GM12878 (cell line): ENCODE measurements around the gene PLAC8. TPM values are rescaled to one million over a fixed set of nuclear protein-coding genes. Genes with fewer than 3 reads are reported as not detected.
A peak's percentile ranks its signal among the peaks of the same experiment; 100 is the strongest.

ENCODE experiments used
- BACH1 ChIP-seq: fragments of 450-650 bp; IDR thresholded peaks from 2 replicates; pipeline ENCODE4 v1.6.1; 2017; ENCODE audit warnings: mild to moderate bottlenecking, borderline replicate concordance
- BHLHE40 ChIP-seq, 2 experiments: fragments of 450-650 bp in 1 of 2; IDR thresholded peaks; 2 replicates each; pipeline ENCODE4 v1.6.1; 2011 to 2017; ENCODE audit warnings: low read depth in 2 of 2, borderline replicate concordance in 1 of 2, improper control_type of control experiment in 1 of 2, low read length in 1 of 2, mild to moderate bottlenecking in 1 of 2
- CBFB ChIP-seq: IDR thresholded peaks from 2 replicates; pipeline ENCODE4 v1.6.1; 2016; ENCODE audit warnings: antibody characterized with exemption, low read depth
- EED ChIP-seq: sonication (generic); IDR thresholded peaks from 2 replicates; pipeline ENCODE4 v1.6.1; 2016; ENCODE audit warnings: antibody characterized with exemption, low read depth
- EP300 ChIP-seq, 2 experiments: fragments of 150-350 bp in 1 of 2; IDR thresholded peaks; 2 replicates each; pipeline ENCODE4 v1.6.1; 2011 to 2012; ENCODE audit warnings: low read depth in 2 of 2, low read length in 2 of 2, borderline replicate concordance in 1 of 2, improper control_type of control experiment in 1 of 2, inconsistent platforms in 1 of 2; ENCODE audit not compliant: control insufficient read depth in 1 of 2
- FOS ChIP-seq: IDR thresholded peaks from 3 replicates; pipeline ENCODE4 v1.6.1; 2011; ENCODE audit warnings: borderline replicate concordance; ENCODE audit not compliant: insufficient read length; ENCODE audit errors: extremely low read depth
- FOXK2 ChIP-seq: fragments of 450-650 bp; IDR thresholded peaks from 2 replicates; pipeline ENCODE4 v1.6.1; 2017; ENCODE audit warnings: mild to moderate bottlenecking, moderate library complexity
- GATAD2B ChIP-seq: fragments of 450-650 bp; conservative IDR thresholded peaks from 2 replicates; pipeline ENCODE4 v1.6.1; 2017; ENCODE audit warnings: low read depth, mild to moderate bottlenecking, moderate library complexity
- JUNB ChIP-seq: IDR thresholded peaks from 2 replicates; pipeline ENCODE4 v1.6.1; 2016; ENCODE audit warnings: antibody characterized with exemption, mild to moderate bottlenecking
- LARP7 ChIP-seq: fragments of 450-650 bp; IDR thresholded peaks from 2 replicates; pipeline ENCODE4 v1.6.1; 2017; ENCODE audit warnings: mild to moderate bottlenecking
- NFIC ChIP-seq: IDR thresholded peaks from 2 replicates; pipeline ENCODE4 v1.6.1; 2012; ENCODE audit warnings: low read depth, mild to moderate bottlenecking, inconsistent platforms, low read length, moderate library complexity
- NR2C1 ChIP-seq: fragments of 450-650 bp; IDR thresholded peaks from 2 replicates; pipeline ENCODE4 v1.6.1; 2017; ENCODE audit warnings: antibody characterized with exemption, mild to moderate bottlenecking, moderate library complexity
- NR2F1 ChIP-seq: fragments of 450-650 bp; conservative IDR thresholded peaks from 2 replicates; pipeline ENCODE4 v1.6.1; 2017; ENCODE audit warnings: mild to moderate bottlenecking
- PAX5 ChIP-seq: IDR thresholded peaks from 2 replicates; pipeline ENCODE4 v1.6.1; 2011; ENCODE audit warnings: low read depth, low read length, borderline replicate concordance
- RUNX3 ChIP-seq: IDR thresholded peaks from 2 replicates; pipeline ENCODE4 v1.6.1; 2012; ENCODE audit warnings: low read length, inconsistent platforms
- SMAD5 ChIP-seq: IDR thresholded peaks from 2 replicates; pipeline ENCODE4 v1.6.1; 2016; ENCODE audit warnings: antibody characterized with exemption, low read depth
- SMARCA5 ChIP-seq: fragments of 450-650 bp; IDR thresholded peaks from 2 replicates; pipeline ENCODE4 v1.6.1; 2017; ENCODE audit warnings: mild to moderate bottlenecking
- SUZ12 ChIP-seq: fragments of 200-600 bp; sonication (generic); IDR thresholded peaks from one replicate; pipeline ENCODE4 v1.6.1; 2018; ENCODE audit warnings: antibody characterized with exemption, mild to moderate bottlenecking; ENCODE audit not compliant: unreplicated experiment
- ZNF24 ChIP-seq: fragments of 450-650 bp; IDR thresholded peaks from 2 replicates; pipeline ENCODE4 v1.6.1; 2017; ENCODE audit warnings: antibody characterized with exemption, mild to moderate bottlenecking
- ZSCAN29 ChIP-seq: fragments of 450-650 bp; IDR thresholded peaks from 2 replicates; pipeline ENCODE4 v1.6.1; 2017; ENCODE audit warnings: mild to moderate bottlenecking, moderate library complexity
- polyA plus RNA-seq, 11 experiments: library from polyadenylated mRNA; depleted of rRNA in 4 of 11; unstranded in 6 of 11; stranded (reverse) in 5 of 11; fragments of >200 nt; fragmentation: Nextera tagmentation in 4 of 11; fragmentation: Illumina TruSeq in 1 of 11; extraction: Ambion mirVana in 4 of 11; extraction: Trizol in 1 of 11; gene quantifications; 1 replicate in 1 of 11; 2 replicates in 10 of 11; pipeline versions ENCODE4 v1.2.1 to v1.2.3, GENCODE V29; 2011 to 2016; ENCODE audit warnings: inconsistent platforms in 2 of 11, missing spikeins in 2 of 11, low read depth in 1 of 11
- total RNA-seq, 4 experiments: library from RNA; depleted of rRNA in 3 of 4; stranded (reverse); fragments of >200 nt in 3 of 4; fragmentation: Illumina TruSeq in 1 of 4; extraction: Trizol in 1 of 4; gene quantifications; 2 replicates each; pipeline versions ENCODE4 v1.2.1 to v1.2.3, GENCODE V29; 2013 to 2021
- TF ChIP-seq, protein P1 (sequence below): fragments of 450-650 bp; IDR thresholded peaks from 2 replicates; pipeline ENCODE4 v1.6.1; 2017; ENCODE audit warnings: low read depth, mild to moderate bottlenecking, moderate library complexity
- TF ChIP-seq, protein P2 (sequence below): fragments of 450-650 bp; formaldehyde crosslinking; IDR thresholded peaks from 2 replicates; pipeline ENCODE4 v1.5.0; 2022; ENCODE audit warnings: mild to moderate bottlenecking, missing genetic modification characterization
- TF ChIP-seq, protein P3 (sequence below): fragments of 150-350 bp; IDR thresholded peaks from 2 replicates; pipeline ENCODE4 v1.6.1; 2014; ENCODE audit warnings: mild to moderate bottlenecking, low read depth, low read length
- TF ChIP-seq, protein P4 (sequence below): IDR thresholded peaks from 2 replicates; pipeline ENCODE4 v1.6.1; 2011; ENCODE audit warnings: borderline replicate concordance, low read depth, mild to moderate bottlenecking, moderate library complexity, mixed read lengths, low read length; ENCODE audit not compliant: insufficient read depth; ENCODE audit errors: extremely low read length

The PLAC8 gene
- total and polyA plus RNA-seq, 10 of the 15 experiments (the other 5 are each of a cell fraction or from before 2014, with no cell fraction given): 214 to 841 (median 348) TPM

DNA sequence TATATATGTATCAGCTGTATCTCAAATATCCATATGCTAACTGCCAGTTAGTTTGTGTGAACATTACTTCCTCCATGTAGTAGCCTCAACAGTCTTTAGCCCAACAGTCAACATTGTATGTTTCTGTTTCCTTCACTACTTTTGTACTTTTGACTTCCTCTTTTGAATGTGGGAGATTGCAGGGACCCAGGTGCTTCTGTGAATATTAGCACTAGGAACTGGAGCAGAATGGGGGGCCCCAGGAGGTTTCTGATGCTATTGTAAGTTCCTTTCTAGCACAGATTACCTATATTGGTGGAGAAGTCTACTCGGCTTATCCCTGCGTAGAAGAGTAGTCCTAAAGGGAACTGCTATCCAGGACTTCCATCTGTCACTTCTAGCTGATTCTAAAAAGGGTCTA, 2.3 kb downstream of the PLAC8 start (continued):
- TF ChIP-seq, protein P1, sequence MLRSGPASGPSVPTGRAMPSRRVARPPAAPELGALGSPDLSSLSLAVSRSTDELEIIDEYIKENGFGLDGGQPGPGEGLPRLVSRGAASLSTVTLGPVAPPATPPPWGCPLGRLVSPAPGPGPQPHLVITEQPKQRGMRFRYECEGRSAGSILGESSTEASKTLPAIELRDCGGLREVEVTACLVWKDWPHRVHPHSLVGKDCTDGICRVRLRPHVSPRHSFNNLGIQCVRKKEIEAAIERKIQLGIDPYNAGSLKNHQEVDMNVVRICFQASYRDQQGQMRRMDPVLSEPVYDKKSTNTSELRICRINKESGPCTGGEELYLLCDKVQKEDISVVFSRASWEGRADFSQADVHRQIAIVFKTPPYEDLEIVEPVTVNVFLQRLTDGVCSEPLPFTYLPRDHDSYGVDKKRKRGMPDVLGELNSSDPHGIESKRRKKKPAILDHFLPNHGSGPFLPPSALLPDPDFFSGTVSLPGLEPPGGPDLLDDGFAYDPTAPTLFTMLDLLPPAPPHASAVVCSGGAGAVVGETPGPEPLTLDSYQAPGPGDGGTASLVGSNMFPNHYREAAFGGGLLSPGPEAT: 0 out of 2 replicates have a peak, but pooled peaks have one; percentile 23
- 0 out of 2 replicates have a peak, but pooled peaks have one; percentile 21 for TF ChIP-seq ZNF24
- TF ChIP-seq, protein P2, sequence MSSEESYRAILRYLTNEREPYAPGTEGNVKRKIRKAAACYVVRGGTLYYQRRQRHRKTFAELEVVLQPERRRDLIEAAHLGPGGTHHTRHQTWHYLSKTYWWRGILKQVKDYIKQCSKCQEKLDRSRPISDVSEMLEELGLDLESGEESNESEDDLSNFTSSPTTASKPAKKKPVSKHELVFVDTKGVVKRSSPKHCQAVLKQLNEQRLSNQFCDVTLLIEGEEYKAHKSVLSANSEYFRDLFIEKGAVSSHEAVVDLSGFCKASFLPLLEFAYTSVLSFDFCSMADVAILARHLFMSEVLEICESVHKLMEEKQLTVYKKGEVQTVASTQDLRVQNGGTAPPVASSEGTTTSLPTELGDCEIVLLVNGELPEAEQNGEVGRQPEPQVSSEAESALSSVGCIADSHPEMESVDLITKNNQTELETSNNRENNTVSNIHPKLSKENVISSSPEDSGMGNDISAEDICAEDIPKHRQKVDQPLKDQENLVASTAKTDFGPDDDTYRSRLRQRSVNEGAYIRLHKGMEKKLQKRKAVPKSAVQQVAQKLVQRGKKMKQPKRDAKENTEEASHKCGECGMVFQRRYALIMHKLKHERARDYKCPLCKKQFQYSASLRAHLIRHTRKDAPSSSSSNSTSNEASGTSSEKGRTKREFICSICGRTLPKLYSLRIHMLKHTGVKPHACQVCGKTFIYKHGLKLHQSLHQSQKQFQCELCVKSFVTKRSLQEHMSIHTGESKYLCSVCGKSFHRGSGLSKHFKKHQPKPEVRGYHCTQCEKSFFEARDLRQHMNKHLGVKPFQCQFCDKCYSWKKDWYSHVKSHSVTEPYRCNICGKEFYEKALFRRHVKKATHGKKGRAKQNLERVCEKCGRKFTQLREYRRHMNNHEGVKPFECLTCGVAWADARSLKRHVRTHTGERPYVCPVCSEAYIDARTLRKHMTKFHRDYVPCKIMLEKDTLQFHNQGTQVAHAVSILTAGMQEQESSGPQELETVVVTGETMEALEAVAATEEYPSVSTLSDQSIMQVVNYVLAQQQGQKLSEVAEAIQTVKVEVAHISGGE: no peak
- no peak for TF ChIP-seq FOS
- TF ChIP-seq RUNX3: no peak; the same call in 1 of the 2 replicates
- TF ChIP-seq LARP7: no peak
- TF ChIP-seq, protein P3, sequence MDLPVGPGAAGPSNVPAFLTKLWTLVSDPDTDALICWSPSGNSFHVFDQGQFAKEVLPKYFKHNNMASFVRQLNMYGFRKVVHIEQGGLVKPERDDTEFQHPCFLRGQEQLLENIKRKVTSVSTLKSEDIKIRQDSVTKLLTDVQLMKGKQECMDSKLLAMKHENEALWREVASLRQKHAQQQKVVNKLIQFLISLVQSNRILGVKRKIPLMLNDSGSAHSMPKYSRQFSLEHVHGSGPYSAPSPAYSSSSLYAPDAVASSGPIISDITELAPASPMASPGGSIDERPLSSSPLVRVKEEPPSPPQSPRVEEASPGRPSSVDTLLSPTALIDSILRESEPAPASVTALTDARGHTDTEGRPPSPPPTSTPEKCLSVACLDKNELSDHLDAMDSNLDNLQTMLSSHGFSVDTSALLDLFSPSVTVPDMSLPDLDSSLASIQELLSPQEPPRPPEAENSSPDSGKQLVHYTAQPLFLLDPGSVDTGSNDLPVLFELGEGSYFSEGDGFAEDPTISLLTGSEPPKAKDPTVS: no peak
- TF ChIP-seq ZSCAN29: no peak
- TF ChIP-seq NR2C1: no peak
- TF ChIP-seq CBFB: no peak
- TF ChIP-seq EED: peak; percentile 76
- TF ChIP-seq BHLHE40 (IDR thresholded peaks at IDR 0.05; ENCODE audit: borderline replicate concordance in 1 of 2, low read depth in 2 of 2, low read length in 1 of 2): no peak
- no peak for TF ChIP-seq SMAD5
- no peak for TF ChIP-seq PAX5
- no peak for TF ChIP-seq FOXK2
- no peak for TF ChIP-seq SUZ12
- TF ChIP-seq NFIC: no peak; the same call in 1 of the 2 replicates
- TF ChIP-seq BACH1: no peak
- TF ChIP-seq, protein P4, sequence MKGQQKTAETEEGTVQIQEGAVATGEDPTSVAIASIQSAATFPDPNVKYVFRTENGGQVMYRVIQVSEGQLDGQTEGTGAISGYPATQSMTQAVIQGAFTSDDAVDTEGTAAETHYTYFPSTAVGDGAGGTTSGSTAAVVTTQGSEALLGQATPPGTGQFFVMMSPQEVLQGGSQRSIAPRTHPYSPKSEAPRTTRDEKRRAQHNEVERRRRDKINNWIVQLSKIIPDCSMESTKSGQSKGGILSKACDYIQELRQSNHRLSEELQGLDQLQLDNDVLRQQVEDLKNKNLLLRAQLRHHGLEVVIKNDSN: no peak
- TF ChIP-seq NR2F1: no peak
- TF ChIP-seq SMARCA5: no peak
- no peak for TF ChIP-seq EP300 (IDR thresholded peaks at IDR 0.05; ENCODE audit: borderline replicate concordance in 1 of 2, control insufficient read depth in 1 of 2, low read depth in 2 of 2, low read length in 2 of 2)
- no peak for TF ChIP-seq GATAD2B
- TF ChIP-seq JUNB: 0 out of 2 replicates have a peak, but pooled peaks have one; percentile 5
